NCI-H146 treated with DMSO at 0.1 percent for 48 hours (cell line): ENCODE measurements around the gene VRK1.
A peak's percentile ranks its signal among the peaks of the same experiment; 100 is the strongest.
"Not testable (repeated sequence)": the region's sequence is repeated elsewhere in the genome, so short reads cannot be mapped to it uniquely, and the experiment has no call there.

Experiments
- DNase-seq: peaks from one replicate; lab custom pipeline; 2025; ENCODE audit not compliant: unreplicated experiment; lab: John Stamatoyannopoulos, UW

The VRK1 gene

GRCh38 chr14:96796851-96797581 lies at the start of gene VRK1:
TSS of gene VRK1 (plus strand) at chr14:96797382. CDS start at chr14:96833472, 36,090 bp downstream.
- peak; percentile 73 for DNase-seq

DNA sequence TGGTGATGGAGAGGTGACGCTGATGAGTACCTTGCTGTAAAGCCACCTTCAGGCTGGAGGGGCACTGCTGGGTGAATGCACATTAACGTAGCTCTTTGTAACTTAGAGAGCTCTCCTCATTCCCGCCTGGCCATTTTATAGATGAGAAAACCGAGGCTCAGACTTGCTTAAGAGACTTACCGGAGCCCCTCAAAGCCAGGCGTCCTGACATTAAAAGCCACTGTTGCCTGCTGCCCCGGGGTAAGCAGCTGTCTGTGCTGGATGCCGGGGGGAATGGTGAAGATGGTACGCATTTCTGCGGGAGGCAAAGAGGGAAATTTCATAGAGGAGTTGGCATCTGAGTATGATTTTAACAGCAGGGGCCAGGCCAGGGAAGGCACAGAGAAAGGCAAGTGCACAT lies 49.6 kb upstream of the VRK1 start:
- DNase-seq = no peak

DNA sequence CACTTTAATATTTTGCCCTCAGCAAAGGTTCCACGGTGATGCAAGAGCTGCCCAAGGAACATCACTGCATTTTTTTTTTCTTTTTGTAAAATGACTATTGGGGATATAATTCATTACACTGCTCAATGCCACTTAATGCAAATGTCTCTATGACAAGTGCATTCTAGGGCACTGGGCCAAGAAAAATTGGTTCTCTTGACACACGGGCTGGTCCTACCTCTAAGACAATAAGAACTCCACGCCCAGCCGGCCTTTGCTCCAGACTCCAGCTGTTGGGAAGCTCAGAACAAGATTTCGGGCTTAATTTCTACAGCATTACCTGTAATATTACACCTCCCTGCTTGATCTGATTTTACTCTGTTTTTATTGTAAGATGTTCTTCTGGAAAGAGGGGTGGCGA lies 48.8 kb upstream of the VRK1 start:
- DNase-seq = no peak

DNA sequence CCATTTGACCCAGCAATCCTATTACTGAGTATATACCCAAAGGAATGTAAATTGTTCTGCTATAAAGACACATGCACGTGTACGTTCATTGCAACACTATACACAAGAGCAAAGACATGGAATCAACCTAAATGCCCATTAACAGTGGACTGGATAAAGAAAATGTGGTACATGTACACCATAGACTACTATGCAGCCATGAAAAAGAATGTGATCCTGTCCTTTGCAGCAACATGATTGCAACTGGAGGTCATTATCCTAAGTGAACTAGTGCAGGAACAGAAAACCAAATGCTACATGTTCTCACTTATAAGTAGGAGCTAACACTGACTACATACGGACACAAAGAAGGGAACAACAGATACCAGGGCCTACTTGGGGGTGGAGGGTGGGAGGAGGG lies 45.7 kb upstream of the VRK1 start:
- no peak for DNase-seq

DNA sequence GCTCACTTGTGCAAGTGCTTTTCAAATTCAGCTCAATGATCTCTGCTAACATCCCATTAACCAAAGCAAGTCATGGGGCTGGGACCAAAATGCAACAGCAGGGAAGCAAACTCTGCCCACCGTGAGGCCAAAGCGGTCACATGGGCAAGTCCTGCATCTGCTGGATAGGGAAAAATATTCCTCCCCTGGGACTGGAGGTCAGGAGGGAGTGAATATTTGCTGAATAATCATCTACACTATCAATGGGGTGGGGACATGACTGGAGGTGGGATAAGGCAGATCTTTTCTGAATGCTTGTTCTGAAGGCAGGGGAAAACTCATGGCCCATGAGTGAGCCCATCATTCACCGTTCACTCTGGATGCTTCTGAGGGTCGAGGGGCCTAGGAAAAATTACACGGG lies 45.1 kb upstream of the VRK1 start:
- DNase-seq = no peak

- DNase-seq = no peak
These were observed 44.6 kb upstream of the VRK1 start for GRCh38 chr14:96752594-96752993.

GRCh38 chr14:96754162-96754844 lies 42.9 kb upstream of the VRK1 start:
- no peak for DNase-seq

DNA sequence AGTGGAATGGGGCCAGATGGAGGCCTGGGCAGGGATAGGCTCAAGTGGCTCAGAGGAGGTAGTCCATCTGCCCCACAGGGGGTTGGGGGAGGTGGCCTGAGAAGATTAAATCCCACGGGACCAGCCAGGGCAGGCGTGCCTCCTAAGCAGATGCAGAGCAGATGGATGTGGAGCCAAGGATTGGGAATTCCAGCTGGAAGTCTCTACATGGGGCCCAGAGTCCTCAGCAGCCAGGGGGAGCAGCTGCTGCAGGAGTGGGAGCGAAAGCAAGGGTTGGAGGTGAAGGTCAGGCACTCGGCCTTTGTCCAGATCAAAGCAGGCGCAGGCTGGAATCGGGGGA lies 42.4 kb upstream of the VRK1 start:
- peak; percentile 74 for DNase-seq

DNA sequence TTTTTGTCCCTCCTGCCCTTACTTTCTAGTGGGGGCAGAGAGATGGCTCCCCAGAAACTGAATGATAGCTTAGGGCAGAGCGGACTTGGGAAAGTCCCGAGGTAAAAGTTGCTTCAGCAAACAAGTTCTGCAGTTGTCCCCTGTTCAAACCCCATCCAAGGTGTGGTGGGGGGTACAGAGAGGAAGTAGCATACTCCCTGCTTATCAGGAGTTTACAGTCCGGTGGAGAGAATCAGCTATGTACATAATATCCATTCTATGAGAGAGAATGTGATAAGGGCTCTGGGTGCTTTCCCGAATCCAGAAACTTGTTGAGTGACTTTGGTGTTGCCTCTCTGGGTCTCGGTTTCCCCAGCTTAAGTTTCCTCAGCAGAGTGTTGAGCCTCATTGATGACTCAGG lies 40.4 kb upstream of the VRK1 start:
- DNase-seq = no peak

DNA sequence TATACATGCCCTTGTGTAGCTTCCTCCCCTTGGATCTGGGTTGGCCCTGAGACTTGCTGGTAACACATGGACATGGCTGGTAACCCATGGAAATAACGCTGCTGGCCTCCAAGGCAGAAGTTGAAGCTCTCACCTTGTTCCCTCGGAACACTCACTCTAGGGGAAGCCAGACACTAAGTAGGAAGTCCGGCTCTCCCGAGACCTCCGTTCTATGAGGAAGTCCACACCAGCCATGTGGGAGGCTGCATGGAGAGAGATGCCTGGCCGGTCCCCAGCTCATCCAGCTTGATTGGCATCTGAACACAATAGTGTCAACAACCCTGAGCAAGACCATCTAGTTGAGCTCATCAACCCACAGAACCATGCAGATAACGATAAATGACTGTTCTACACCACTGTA lies 39.7 kb upstream of the VRK1 start:
- no peak for DNase-seq

DNA sequence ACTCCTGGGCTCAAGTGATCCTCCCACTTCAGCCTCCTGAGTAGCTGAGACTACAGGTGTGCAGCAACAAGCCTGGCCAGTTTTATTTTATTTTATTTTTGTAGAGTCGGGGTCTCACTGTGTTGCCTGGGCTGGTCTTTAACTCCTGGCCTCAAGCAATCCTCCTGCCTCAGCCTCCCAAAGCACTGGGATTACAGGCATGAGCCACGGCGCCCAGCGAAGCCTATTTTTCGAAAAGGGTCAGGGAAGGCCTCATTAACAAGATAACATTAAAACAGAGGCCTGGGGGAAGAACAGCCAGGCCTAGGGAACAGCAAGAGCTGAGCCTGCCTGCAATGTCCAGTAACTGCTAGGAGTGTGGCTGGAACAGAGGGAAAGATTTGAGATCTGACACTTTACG lies 36.1 kb upstream of the VRK1 start:
- DNase-seq = no peak

DNA sequence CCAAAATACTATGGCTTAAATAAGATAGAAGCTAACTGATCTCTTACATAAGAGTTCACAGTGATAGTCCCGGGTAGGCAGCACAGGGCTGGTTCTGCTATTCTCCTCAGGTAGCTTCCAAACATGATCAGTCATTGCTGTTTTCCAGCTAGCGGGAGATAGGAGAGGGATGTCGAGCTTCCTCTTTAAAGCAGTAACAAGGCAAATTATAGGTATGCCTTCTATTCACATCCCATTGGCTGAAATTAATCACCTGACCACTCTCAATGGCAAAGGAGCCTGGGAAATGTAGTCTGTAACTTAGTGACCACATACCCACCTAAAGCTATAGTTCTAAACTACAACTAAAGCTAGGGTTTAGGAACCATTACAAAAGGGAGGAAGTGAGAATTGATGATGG lies 34.5 kb upstream of the VRK1 start:
- peak; percentile 14 for DNase-seq

- DNase-seq = no peak
These were observed 33.2 kb upstream of the VRK1 start for GRCh38 chr14:96764012-96764411.

DNA sequence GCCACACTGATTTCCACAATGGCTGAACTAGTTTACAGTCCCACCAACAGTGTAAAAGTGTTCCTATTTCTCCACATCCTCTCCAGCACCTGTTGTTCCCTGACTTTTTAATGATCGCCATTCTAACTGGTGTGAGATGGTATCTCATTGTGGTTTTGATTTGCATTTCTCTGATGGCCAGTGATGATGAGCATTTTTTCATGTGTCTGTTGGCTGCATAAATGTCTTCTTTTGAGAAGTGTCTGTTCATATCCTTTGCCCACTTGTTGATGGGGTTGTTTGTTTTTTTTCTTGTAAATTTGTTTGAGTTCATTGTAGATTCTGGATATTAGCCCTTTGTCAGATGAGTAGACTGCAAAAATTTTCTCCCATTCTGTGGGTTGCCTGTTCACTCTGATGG lies 32.0 kb upstream of the VRK1 start:
- DNase-seq = not testable (repeated sequence)

DNA sequence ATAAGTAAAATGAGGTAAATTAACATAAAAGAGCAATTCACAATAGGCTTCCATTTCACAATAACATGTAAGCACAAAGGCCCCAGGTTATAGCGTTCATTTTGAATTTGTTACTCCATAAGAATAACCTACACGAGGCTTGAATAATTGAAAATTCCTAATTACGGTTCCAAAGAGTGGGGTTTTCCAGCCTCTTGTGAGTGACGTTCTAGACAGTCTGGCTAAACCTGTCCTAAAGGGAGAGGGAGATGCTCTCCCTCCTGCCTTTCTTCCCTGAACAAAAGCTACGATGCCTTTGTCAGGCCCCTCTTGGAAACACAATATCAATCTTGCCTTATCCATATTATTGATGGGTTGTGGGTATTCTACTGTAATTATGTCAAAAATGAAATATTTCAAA lies 24.3 kb upstream of the VRK1 start:
- DNase-seq = no peak

GRCh38 chr14:96776791-96777190 lies 20.4 kb upstream of the VRK1 start:
- DNase-seq = no peak

- DNase-seq = no peak
These were observed 16.7 kb upstream of the VRK1 start for GRCh38 chr14:96780500-96780899.

DNA sequence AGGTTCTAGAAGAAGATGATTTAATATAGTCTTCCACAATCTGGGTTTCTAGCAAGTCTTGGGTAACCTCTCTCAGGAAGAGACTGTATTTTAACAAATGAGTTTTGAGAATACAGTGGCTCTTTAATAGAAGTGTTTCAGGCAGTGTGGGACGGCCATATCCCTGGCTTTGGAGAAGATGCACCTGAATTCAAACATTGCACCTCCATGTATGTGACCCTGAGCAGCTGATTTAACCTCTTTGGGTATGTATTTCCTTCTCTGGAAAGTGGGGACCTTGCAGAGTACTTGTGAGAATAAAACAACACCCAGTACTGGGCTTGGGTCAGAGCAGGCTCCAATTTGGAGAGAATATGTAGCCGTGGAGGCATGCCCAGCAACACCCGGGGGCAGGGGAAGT lies 15.8 kb upstream of the VRK1 start:
- no peak for DNase-seq

DNA sequence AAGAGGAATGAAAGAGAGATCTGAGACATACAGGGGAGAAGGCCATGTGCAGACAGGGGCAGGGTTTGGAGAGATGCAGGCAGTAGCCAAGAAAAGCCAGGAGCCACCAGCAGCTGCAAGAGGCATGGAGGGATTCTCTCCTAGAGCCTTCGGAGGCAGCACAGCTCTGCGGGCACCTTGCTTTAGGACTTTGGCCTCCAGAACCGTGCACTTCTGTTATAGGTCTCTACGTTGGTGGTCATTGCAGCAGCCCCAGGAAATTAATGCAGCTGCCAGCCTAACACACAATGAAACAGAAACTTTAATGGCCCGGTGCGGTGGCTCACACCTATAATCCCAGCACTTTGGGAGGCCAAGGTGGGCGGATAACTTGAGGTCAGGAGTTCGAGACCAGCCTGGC lies 14.7 kb upstream of the VRK1 start:
- no peak for DNase-seq

- DNase-seq = no peak
These were observed 13.9 kb upstream of the VRK1 start for GRCh38 chr14:96783043-96783914.

DNA sequence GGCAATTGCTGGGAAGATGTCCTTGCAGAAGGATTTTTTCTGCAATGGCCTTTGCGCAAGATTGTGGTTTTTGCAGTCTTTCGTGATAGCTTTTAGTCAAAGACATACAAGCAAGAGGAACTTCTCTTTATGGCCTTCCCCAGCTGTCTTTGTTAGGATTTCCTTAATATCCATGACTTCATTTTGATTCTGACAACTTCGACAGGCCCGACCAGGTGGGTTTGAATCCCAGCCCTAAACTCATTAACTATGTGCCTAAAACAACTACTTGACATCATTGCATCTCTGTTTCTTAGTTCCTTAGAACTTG lies 13.3 kb upstream of the VRK1 start:
- DNase-seq = no peak

DNA sequence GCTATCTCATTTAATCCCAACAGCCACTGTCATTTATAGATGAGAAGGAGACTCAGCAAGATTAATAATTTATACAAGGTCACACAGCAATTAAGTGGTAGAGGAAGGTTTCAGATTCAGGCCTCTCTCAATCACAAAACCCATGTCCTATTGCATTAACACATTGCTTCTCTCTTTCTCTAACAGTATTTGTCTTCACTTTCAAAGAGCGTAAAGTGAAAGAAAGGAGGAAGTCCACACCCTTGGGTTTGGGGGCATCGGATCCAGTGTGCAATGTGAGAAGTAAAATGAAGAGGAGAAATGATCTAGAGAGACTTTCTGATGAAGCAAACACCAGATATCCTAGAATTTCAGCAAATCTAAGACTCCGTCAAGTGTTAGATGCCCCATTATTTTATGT lies 7.0 kb upstream of the VRK1 start:
- no peak for DNase-seq
